ENCODE measurements around the gene PLPPR2.

GRCh38 chr19:11345122-11345803 is 10.0 kb upstream of the PLPPR2 start:
- TF ChIP-seq CTCF (IDR thresholded peaks at IDR 0.05): no peak
- no peak for TF ChIP-seq POLR2A (IDR thresholded peaks at IDR 0.05)

Data from suprapubic skin (tissue), 3 donors.